H1 (cell line): Measurements from ENCODE around the gene ELOVL6. TPM values are rescaled to one million over a fixed set of nuclear protein-coding genes. Genes with fewer than 3 reads are reported as not detected.

Experiments
- KDM1A ChIP-seq: fragments of 200-600, 300-600 bp; sonication (generic); IDR thresholded peaks from 2 replicates; pipeline ENCODE4 v1.7.1; 2016; ENCODE audit warnings: mild to moderate bottlenecking, low read length, borderline replicate concordance
- RAD21 ChIP-seq, 2 experiments: IDR thresholded peaks in 1 of 2; conservative IDR thresholded peaks in 1 of 2; 2 replicates each; pipeline ENCODE4 v1.6.1; 2011; ENCODE audit warnings: low read depth in 2 of 2, low read length in 2 of 2, improper control_type of control experiment in 1 of 2, inconsistent platforms in 1 of 2, mild to moderate bottlenecking in 1 of 2, moderate library complexity in 1 of 2
- SRF ChIP-seq: IDR thresholded peaks from 2 replicates; pipeline ENCODE4 v1.6.1; 2011; ENCODE audit warnings: mild to moderate bottlenecking, low read depth, low read length, moderate library complexity
- polyA plus RNA-seq, 7 experiments: library from polyadenylated mRNA; depleted of rRNA in 3 of 7; stranded (reverse) in 5 of 7; unstranded in 2 of 7; fragments of >200 nt in 5 of 7; fragments of 200-250 nt in 2 of 7; gene quantifications; 1 replicate in 5 of 7; 2 replicates in 1 of 7; 4 replicates in 1 of 7; pipeline versions ENCODE4 v1.2.1 to v1.2.3, GENCODE V29; 2011 to 2013; ENCODE audit warnings: missing spikeins in 2 of 7, mixed read lengths in 2 of 7
- total RNA-seq: library from RNA; stranded (reverse); fragmentation: NEBNext Ultra II Directional; extraction: Animal tissue kit (Norgen Biotek cat#: 25700); gene quantifications from 2 replicates; pipeline ENCODE4 v1.2.1, GENCODE V29; 2021

ELOVL6 gene
- total and polyA plus RNA-seq, 2 of the 8 experiments (the other 6 are each of a cell fraction or from before 2014, with no cell fraction given): 27.8 to 86.6 TPM

DNA sequence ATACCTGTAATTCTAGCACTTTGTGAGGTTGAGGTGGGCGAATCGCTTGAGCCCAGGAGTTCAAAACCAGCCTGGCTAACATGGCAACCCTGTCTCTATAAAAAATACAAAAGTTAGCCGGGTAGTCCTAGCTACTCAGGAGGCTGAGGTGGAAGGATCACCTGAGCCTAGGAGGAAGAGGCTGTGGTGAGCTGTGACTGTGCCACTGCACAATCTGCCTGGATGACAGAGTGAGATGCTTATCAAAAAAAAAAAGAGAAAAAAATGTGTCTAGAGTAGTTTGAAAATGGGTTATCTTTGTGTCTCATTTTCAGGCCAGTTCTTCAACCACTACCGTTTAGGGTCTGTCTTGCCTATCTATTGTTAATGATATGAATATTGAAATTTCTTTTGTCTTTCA, 187.6 kb downstream of the ELOVL6 start (continued):
- TF ChIP-seq RAD21 (IDR thresholded peaks at IDR 0.05 in 1 of 2, conservative IDR thresholded peaks at IDR 0.05 in 1 of 2; ENCODE audit: low read depth in 2 of 2, low read length in 2 of 2) (no peak), SRF (no peak), KDM1A (no peak)
